Measurements from ENCODE around the gene GPHB5.
"Not testable (repeated sequence)": the region's sequence is repeated elsewhere in the genome, so short reads cannot be mapped to it uniquely, and the experiment has no call there.

GPHB5 gene

DNA sequence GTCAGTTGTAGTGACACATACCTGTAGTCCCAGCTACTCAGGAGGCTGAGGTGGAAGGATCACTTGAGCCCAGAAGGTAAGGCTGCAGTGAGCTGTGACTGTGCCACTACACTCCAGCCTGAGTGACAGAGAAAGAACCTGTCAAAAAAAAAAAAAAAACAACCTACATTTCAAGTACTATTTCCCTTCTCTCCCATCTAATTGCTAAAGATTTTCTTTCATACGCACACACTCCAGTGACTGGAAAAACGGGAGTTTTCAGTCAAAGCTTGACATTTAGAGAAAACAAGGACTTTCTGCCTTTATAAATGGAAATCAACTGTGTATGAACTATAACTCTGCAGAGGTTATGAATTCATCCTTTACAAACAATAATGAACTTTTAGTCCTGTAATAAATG is 25.9 kb downstream of the GPHB5 start:
- no peak for FAIRE-seq

DNA sequence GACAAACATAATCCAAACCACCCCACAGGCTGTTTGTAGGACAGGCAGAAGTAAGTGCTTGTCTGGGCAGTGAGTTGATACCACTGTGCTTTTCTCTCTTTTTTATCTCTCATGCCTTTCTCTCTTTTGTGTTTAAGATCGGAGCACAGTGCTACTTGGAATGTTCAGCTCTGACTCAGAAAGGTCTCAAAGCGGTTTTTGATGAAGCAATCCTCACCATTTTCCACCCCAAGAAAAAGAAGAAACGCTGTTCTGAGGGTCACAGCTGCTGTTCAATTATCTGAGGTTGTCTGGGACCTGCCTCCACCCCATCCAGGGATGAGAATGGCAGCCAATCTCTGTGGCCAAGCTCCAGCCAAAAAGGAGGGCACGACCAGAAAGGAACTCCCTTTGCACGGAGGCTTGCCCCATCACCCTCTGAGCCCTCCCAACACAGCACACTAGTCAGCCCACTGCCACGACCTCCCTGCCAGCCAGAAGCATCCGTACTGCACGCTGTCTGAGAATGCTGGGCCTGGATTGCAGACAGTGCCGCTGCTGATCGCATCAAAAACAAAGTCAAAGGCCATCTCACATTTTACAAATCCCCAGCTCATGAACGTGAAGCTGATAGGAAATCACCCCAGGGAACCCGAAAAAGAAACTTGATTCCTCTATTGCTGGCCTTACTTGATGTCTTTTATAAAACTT is 27.8 kb downstream of the GPHB5 start:
- no peak for FAIRE-seq

DNA sequence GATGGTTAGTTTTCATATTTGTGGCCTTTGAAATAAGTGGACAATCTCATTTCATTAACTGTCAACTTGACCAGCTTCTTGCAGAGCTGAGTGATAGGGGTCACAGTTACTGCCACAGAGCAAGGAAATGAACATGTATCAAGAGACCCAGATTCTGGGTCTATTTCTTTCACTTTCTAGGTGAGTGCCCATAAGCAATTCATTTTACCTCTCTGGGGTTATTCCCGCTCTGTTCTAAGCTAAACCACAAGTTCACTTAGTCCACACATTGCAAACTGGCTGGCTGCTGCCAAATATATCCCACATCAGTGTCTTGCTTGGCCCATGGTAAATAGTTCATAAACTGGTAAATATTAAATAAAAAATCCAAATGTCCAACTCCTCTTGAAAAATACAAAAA is 29.9 kb downstream of the GPHB5 start:
- no peak for FAIRE-seq

DNA sequence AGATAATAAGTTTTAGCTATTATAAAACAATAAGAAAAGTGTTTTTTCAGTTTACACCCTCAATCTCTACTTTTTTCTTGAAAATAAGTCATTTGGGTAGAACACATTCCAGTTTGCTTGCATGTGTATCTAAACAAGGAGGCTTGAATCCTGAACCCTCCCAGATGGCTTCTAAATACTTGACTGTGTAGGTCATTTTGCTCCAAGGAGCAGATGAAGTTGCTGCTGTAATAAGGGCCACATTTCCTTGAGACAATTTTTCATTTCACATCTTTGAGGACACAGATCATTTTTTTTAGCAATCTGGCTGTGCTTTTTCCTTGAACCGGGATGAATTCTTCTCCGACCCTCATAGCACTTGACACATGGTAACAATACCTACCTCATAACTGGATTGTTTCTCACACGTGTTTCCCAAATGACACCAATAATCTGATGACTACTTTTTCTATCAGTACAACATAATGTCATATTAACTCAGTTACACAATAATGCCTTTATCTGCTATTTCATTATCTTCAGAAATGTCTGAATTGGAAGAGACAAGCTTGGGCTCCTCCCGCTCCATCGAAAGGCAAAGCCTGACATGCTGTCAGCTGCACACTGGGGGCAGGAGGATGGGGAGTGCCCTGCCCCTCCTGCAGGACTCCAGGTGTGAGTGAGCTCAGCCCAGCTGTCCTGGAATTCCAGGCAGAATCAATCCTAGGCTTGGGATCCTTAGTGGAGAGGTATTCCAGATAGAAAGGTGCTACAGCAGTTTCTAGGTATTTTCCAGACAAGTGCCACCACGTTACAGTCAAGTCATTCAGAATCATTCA is 30.9 kb downstream of the GPHB5 start:
- FAIRE-seq: no peak

DNA sequence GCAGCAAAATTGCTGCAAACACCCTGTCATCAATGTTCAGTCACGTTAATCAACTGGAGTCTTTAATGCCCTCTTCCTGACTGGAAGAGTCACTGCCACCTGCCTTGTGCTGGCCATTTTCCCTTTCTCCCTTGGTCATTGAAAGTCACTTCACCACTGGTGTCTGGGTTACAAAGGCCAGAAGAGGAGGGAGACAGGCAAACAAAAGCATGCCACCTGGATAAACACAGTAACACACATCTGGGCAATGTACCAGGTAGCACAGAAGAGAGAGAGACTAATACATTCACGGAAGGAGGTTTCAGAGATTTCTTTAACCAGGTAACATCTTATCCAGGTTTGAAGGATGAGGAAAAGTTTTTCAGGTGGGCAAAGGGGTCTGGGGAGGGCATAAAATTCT is 32.7 kb downstream of the GPHB5 start:
- FAIRE-seq: no peak

DNA sequence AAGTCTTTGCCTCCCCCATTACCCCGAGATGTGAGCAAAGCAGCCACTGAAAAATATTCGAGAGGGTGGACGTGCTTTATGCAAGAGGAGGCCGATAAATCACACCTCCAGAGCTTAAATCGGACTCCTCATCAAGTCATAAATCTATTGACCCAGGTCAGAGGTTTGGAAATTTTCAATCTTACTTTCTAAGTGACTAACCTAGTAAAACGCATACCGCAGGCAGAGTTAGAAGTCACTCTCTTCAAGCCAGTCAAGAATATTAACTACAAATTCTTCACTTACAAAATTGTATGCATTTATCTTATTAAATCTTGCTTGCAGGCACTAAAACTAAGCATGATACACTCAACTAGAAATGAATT is 34.9 kb downstream of the GPHB5 start:
- FAIRE-seq: no peak

DNA sequence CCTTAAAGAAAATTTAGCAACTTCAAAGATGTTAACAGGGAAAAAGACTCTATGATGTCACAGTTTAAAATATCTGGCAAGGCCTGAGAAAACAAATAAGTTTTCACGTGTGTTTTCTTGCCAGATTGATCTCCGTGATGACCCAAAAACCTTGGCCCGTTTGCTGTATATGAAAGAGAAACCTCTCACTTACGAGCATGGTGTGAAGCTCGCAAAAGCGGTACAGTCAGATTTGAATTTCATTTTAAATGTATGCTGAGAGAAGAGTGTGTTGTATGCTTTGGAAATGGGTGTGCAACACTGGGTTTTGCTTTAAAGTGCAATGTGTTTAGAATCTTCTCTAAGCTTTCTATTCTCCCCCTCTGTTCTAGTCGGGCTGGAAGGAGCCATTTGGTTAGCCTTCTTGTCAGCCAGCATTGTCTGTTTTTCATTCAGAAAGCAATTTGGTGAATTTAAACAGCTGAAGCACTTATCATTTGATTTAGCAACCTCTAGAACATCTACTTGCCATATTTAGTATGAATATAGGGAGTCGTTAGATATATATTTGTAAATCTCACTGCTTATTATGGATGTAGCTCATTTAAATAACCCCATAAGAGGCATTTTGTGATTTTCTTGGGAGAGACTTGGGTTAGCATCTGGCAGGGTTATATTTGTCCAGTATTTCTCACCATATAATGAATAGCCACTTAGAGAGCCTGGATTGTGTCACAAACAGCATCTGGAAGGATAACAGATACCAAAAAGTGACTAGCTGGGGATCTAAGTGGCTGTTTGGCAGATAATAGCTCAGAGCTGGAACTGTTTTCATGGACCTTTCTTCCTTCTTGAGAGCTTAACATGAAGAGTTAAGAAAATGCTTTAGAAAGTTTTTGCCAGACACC is 35.5 kb downstream of the GPHB5 start:
- no peak for FAIRE-seq

DNA sequence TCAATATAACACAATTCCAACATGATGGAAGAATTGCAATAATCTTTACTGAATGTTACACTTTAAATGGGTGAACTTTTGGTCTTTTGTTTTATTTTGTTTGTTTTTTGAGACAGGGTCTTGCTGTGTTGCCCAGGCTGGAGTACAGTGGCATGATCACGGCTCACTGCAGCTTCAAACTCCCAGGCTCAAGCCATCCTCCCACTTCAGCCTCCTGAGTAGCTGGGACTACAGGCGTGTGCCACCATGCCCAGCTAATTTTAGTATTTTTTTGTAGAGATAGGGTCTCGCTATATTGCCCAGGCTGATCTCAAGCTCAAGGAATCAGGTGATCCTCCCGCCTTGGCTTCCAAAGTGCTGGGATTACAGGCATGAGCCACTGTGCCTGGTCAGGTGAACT is 38.8 kb downstream of the GPHB5 start:
- not testable (repeated sequence) for FAIRE-seq

DNA sequence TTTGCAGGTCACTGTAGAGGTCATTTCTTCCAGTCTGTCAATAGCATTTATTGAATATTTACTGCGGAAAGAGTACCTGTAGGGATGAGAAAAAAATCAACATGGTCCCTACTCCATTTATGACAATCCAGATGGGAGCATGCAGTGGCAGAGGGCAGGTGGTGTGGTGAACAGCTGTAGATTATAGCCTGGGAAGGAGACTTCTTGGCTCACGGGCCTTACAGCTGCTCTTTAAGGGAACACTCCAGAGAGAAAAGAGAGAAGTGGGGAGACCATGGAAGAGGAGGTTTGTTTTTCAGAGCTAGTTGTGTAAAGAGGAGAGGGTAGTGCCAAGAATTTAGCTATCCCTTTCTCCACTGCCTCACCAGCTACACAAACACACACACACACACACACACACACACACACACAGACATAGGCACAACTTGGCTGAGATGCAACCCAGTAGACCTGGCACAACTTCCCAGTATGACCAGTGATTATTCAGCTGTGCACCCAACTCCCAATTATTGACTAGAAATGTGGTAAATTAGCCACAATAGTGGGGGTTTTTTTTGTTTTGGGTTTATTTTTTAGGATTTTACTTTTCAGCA is 41.0 kb downstream of the GPHB5 start:
- no peak for FAIRE-seq

DNA sequence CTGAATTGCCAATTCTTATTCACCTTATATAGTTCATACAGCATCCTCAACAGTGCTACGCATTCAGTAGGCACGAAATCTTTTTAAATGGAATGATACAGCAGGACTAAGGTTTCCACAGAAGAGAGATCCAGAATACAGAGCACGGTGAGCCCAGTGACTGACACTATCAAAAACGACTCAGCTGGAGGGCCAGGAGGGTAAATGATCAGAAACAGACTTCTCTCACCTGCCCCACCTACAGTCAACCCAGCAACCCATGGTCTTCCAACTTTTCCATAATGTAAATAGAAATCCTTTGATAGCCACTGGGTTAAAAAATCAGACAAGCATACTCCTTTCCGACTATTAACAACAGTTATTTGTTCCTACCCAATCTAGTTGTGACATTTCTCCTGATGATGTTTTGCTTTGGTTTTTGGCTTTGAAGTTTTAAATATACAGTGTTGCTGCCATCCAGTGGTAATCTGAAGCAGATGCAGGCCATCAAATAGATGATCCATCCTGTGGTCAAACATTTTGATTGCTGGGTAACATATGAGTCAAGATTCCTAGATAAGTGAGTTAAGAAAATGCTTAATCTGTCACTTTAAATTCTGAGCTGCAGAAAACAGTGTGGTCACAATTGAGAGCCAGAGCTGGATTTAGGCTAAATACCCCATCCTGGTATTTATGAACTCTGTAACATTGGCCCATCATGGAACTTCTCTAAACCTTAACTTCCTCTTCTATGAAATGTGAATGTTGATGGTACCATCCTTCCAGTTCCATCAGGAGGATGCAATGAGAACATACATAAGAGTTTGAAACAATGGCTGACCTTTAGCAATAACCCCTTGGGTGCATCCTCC is 42.0 kb downstream of the GPHB5 start:
- peak; percentile 92 for FAIRE-seq

DNA sequence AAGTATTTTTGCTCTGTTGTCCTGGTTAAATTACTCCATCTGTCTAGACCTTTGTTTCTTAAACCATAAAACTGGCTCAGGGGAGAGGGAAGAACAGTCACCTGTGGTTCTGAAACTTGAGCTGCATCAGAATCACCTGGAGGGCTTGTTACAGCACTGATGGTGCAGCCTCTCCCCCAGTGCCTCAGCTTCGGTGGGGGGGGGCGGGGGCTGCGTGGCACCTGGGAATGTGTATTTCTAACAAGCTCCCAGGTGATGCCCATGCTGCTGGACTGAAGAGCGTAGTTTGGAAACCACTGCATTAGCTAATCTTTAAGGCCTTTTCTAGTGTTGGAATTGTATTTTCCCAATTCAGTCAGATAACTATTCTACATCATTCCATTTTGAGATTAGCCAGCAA is 42.7 kb downstream of the GPHB5 start:
- FAIRE-seq: no peak

DNA sequence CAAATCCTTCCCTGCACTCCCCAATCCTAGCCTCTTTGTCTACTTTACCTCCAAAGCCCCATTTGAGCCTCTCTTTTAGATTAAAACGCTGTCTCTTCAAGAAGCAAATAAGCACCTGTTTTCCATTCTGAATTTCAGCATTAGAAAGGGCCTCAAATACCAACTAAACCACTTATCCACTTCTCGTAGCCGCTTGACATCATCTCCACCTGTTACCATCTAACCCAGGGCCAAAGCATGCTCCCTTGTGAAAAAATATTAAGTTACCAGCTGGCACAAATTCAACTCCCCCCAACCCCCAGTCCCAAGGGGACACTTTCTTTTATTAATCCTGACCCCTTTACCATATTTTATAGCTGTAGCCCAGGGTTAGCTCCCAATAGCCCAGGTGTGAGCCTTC is 43.1 kb downstream of the GPHB5 start:
- no peak for FAIRE-seq

DNA sequence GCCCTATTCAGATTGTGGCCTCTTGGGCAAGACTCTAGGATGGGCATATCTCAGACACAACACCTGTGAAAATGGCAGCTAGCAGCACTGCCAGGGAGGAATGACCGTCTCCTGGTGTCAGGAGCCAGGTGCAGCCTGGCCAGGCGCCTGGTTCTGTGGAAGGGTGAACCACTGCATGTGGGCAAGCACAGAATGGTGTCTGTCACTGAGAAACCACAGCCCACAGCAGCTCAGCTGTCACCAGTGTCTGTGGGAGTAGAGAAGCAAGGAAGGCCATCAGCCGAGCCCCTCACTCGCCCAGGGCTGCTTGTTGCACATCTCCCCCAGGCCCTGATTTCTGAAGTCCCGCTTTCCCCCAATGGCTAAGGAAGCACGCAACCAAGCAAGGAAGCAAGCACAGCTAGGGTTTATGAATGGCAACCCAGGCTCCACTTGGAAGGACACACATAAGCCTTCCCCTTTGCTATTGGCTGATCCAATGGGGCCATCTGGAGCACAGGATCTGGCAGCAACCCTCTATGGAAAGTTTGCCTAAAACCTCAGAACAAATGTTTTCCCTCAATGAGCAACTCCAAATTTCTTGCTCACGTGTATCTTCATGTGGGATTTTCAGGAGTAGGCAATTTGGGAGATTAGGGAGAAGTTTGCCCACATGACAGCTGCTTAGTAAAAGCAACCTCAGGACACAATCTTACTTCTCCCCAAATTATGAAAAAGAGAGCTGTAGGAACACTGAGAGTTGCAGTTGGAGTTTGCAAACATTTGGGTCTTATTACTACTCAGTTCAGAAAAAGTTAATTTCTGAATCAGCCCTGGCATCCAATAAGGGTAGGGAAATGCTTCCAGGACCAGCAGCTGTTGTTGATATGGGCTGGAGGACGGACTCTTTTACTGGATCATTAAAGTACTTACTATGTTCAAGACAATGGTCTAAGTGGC is 44.7 kb downstream of the GPHB5 start:
- no peak for FAIRE-seq

DNA sequence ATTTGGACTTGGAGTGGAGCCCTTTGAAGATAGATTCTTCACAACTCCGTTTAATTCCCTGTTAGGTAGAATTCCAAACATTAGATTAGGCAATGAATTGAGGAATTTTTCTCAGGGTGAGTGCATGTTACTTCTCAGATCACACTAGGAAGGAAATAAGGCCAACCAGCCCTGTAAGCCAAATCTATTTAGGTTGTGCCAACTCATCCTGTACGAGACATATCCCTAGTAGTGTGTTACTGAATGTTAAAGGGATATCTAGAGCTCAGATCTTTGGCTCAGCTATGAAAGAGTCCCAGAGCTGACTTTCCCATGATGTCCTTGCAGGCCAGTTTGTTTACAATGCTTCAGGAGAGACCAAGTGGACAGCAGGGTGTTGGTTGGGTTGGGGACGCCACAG is 45.6 kb downstream of the GPHB5 start:
- no peak for FAIRE-seq

DNA sequence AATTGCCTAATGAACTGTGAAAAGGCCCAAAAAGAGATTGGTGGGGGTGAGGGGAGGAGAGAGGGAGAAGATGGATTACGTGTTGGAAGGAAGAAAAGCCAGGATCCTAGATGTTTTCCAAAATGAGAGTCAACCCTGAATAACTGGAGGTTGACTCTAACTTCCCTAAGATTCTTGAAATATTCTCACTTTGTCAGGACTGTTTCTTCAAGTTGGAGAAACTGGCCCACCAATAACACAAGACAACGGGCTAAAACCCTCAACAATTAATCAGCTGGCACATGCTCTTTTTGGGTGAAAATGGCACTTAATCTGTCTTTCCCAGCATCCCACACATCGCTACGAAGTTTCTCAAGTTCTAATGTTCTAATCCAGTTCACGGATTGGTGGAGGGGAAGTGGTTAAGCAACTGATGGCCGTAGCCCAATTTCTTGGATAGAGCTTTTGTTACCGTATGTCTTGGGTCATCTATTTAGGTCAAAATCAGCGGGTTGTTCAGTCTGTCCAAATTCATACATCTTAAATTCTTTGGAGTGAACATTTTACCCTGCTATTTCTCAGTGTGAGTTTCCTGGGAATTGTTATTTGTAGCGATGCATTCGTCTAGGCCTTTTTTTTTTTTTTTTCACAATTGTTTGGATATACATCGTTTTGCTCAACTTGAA is 49.0 kb downstream of the GPHB5 start:
- FAIRE-seq: no peak

DNA sequence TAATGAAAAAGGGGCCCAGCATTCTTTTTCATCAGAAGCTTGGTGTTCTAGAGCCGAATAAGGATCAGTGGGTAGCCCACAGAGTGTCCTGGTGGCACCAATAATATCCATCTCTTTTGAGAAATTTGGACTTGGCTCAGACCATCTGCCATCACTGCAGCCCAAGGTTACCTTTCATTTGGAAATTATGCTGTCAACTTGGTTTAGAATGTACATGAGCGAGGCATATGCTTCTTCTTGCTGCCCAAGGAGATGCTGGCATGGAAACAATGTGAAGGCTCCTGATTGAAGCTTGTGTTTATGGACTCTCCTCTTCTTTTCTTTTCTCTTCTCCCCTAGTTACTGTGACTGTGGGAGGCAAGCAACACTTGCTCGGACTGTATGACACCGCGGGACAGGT is 50.0 kb downstream of the GPHB5 start:
- FAIRE-seq: no peak

DNA sequence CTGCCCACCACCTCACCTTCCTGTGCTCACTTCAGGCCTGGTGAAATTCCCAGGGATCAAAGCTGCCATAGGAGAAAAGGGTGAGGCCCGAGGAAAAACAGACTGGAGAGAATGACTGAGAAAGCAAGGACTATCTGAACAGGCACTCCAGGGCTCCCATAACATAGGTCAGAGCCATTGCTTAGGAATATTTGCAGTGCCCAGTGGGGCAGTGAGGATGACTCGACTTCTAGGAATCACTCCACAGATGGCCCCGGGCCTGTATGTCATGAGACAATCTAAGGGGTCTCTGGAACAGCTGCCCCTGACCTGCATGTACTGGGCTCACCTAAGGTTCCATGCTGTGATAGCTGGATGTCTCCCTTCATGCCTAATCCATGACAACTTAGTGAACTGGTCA is 51.6 kb downstream of the GPHB5 start:
- no peak for FAIRE-seq

DNA sequence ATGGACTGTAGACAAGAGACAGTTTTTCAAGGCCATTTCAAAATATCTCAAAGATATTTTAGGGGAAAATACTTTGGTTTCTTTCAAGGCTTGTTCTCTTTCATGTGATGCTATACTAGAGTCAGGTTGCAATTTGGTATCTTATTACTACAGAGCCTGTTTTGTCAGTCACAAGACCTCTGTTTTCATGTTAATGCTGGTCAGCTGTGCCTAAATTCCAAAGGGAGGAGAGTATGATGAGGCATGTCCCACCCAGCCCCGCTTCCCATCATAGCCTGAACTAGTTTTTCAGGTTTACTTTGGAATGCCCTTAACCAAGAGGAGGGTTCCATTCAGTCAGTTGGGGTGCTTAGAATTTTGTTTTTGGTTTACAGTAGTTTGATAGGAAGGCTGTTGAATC is 52.6 kb downstream of the GPHB5 start:
- no peak for FAIRE-seq
